H1 (cell line): Measurements from ENCODE around the gene NPFFR1.

Experiments used
- BRCA1 ChIP-seq: IDR thresholded peaks from 2 replicates; pipeline ENCODE4 v1.6.1; 2012; ENCODE audit warnings: low read depth, low read length, improper control_type of control experiment
- HDAC6 ChIP-seq: IDR thresholded peaks from one replicate; pipeline ENCODE4 v1.7.1; 2012; ENCODE audit warnings: low read depth, mild to moderate bottlenecking, inconsistent platforms, low read length, moderate library complexity

- TF ChIP-seq HDAC6 (no peak), BRCA1 (no peak)
Observed at GRCh38 chr10:70331160-70331485, 47.3 kb upstream of the NPFFR1 start.
